GM18909 (cell line): ENCODE data around the gene CROCC.

ENCODE experiments used
- ATAC-seq: cut with Tn5 transposase; IDR thresholded peaks from one replicate; pipeline ENCODE4 v1.9.1; 2021; ENCODE audit warnings: mild to moderate bottlenecking; ENCODE audit not compliant: unreplicated experiment, poor library complexity

CROCC gene

DNA sequence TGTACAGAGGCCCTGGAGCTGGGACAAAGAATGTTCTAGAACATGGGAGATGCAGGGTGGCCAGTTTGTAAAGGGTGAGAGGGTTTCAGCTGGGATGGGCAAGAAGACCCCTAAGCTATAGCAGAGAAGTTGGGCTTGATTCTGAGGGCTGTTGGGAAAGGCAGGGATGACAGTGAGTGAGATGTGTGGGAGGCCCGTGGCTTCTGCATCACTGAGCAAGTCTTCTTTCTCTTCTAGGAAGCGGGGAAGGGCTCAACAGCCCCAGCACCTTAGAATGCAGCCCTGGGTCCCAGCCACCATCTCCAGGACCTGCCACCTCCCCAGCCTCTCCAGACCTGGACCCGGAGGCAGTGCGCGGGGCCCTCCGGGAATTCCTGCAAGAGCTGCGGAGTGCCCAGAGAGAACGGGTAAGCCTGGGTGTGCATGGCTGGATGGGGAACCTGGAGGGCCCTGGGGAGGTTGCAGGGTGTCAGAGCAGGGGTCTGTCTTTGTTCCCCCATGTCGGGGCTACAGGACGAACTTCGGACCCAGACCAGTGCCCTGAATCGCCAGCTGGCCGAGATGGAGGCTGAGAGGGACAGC, 43.8 kb downstream of the CROCC start:
- ATAC-seq, result no peak

GRCh38 chr1:16966282-16966681, 44.6 kb downstream of the CROCC start:
- no peak for ATAC-seq

DNA sequence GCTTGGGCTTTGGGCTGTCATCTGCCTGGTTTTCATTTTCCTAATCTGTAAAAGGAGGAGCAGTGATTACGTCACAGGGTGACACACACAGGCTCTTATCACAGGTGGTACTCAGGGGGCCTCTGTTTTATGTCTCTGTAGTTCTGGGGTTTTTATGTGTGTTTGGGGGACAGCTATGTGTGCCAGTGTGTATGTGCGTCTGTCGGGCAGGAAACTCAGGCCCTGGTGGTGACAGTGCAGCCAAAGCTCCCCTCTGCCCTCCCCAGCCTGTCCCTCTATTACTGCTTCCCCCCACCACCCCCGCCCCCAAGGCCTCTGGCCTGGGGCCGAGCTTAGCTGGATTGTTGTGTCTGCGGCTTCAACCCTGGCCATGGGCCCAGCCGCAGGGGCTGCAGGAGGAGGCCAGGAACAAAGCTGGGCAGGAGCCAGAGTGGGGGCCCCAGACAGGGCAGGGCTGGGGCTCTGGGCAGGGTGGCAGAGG, 45.4 kb downstream of the CROCC start:
- no peak for ATAC-seq

- ATAC-seq, result no peak
These were observed 46.2 kb downstream of the CROCC start for GRCh38 chr1:16967962-16968361.

- ATAC-seq, result no peak
These were observed 46.6 kb downstream of the CROCC start for GRCh38 chr1:16968372-16968771.

- no peak for ATAC-seq
These were observed 47.4 kb downstream of the CROCC start for GRCh38 chr1:16969057-16969611.

DNA sequence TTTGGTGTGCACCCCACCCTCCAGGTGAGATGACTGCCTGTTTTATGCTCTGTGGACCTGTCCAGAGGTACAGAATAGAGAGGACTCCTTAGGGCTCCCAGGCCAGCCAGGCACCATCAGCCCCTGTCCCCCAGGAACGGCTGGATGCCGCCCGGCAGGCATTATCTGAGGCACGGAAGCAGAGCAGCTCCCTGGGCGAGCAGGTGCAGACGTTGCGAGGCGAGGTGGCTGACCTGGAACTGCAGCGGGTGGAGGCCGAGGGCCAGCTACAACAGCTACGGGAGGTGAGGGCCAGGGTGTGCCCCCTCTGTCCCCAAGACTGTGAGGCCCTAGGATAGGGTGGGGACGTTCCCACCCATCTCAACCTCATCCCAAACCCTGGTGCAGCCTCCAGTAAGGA, 47.9 kb downstream of the CROCC start:
- no peak for ATAC-seq

GRCh38 chr1:16970132-16970910, 48.6 kb downstream of the CROCC start:
- ATAC-seq, result no peak

DNA sequence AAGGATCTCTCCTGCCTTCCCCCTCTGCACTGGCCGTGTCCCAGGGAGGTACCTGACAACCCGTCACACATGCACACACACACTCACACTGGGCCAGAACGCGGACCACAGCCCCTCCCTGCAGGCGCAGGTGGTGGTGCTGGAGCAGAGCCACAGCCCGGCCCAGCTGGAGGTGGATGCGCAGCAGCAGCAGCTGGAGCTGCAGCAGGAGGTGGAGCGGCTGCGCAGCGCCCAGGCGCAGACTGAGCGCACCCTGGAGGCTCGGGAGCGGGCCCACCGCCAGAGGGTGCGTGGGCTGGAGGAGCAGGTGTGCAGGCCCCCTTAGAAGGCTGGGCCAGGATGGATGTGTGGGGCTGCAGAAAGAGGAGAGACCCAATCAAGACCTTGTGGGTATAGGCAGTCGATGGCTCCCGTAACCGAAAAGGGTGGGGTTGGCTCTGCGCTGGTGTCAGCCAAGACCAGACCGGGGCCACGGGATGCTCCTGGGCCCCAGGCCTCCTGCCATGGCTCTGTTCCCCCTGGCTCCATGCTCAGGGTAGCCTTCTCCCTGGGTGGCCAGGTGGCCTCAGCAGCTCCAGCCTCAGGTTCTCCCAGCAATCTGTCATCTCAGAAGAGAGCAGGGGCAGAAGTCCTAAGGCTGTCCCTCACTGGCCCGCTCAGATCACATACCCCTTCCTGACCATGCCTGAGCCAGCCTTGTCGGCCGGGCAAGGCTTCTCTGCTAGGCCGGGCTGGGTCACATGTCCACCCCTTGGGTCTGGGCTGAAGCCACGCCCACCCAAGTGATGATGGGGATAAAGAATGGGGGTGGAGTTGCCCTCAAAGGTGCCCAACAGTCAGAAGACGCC, 49.8 kb downstream of the CROCC start:
- no peak for ATAC-seq

DNA sequence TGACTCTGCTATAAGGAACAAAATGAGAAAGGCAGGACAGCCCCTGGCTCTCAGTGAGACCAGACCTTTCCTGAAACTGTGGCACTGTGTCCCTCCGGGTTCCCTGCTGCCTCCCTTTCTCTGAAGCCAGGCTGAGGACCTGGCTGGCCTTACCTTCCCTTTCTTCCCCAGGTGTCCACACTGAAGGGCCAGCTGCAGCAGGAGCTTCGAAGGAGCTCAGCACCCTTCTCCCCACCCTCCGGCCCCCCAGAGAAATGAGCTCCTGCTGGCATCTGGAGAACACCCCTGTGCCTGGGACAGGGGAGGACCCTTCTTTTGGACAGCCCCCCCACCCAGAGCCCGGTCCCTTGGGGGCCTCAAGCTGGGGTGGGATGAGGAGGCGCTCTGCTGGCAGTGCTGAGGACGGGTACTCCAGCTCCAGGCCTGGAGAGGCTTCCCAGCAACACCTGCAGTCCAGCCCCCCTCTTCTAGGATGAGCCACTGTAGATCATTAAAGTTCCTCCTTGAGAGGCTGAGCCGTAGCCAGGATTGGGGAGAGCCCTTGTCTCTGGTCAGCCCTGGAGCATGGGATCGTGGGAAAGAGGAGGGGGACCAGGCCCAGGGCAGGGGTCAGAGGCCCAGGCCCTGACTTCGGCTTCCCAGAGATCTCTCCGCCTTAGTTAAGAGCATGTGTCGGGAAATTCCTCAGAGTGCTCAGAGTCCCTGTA, 50.6 kb downstream of the CROCC start:
- ATAC-seq, result no peak

DNA sequence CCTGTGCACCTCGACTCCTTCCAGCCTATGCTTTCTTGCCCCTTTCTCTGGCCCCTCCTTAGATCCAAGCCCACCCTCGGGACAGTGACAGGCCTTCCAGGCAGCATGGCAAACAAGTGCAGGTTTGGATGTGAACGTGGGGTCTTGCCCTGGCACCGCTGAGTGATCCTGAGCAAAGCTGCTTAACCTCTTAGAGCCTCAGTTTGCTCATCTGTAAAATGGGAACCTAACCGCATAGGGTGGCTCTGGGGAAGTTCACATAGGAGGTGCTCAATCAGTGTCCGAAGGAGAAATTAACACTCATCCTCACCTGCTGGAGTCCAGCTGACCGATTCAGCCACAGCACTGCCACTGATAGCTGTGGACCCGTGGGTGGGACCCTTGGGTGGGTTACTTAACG, 51.5 kb downstream of the CROCC start:
- no peak for ATAC-seq

DNA sequence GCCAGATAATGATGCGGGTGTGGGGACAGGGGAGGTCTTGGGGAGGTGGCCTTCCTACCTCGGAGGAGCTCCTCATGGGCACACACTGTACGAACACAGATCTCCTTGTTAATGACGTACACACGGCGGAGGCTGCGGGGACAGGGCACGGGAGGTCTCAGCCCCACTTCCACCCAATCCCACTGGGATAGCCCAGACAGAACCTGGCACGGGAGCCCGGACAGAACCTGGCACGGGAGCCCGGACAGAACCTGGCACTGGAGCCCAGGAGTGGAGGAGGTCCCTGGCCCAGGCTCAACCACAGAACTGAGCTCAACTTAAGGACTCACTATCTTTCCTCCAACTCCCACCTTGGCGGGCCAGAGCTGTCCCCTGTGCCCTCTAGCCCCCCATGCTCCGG, 53.5 kb downstream of the CROCC start:
- no peak for ATAC-seq

- no peak for ATAC-seq
These were observed 54.1 kb downstream of the CROCC start for GRCh38 chr1:16975838-16976237.

DNA sequence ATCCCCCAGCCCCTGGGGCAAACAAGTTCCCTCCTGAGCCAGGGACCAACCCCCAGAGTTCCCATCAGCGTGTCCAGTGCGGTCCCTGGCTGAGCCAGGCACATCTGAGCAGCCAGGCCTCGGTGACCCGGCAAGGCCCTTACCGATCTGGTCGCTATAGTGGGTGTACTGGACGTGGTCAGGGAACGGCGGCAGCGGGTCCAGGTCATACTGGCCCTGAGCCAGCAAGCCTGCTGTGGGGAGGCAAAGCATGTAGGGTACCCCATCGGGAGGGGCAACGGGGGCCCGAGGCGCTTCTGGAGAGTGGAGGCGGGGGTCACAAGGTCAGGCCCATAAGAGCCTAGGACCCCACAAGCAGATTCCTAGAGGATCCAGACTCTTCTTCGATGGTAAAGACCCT, 55.2 kb downstream of the CROCC start:
- ATAC-seq, result no peak

- ATAC-seq, result no peak
These were observed 55.6 kb downstream of the CROCC start for GRCh38 chr1:16977377-16977776.

DNA sequence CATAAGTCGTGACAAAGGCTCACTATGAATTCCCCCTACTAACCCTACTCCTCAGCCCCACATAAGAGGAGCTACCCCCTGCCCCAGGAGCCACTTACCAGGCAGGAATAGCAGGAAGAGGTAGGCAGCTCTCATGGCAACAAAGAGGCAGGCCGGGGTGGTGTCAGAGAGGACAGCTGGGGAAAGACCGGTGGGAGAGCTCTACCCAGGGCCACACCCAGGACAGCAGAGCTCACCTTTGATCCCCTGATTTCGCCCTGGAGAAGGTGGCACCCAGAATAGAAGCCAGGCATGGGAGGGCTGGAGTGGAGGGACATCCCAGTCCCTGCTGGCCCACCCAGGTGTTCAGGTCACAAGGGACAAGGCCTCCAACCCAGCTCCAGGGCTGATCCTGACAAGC, 56.4 kb downstream of the CROCC start:
- ATAC-seq, result no peak

- ATAC-seq, result no peak
These were observed 57.1 kb downstream of the CROCC start for GRCh38 chr1:16978567-16979474.

DNA sequence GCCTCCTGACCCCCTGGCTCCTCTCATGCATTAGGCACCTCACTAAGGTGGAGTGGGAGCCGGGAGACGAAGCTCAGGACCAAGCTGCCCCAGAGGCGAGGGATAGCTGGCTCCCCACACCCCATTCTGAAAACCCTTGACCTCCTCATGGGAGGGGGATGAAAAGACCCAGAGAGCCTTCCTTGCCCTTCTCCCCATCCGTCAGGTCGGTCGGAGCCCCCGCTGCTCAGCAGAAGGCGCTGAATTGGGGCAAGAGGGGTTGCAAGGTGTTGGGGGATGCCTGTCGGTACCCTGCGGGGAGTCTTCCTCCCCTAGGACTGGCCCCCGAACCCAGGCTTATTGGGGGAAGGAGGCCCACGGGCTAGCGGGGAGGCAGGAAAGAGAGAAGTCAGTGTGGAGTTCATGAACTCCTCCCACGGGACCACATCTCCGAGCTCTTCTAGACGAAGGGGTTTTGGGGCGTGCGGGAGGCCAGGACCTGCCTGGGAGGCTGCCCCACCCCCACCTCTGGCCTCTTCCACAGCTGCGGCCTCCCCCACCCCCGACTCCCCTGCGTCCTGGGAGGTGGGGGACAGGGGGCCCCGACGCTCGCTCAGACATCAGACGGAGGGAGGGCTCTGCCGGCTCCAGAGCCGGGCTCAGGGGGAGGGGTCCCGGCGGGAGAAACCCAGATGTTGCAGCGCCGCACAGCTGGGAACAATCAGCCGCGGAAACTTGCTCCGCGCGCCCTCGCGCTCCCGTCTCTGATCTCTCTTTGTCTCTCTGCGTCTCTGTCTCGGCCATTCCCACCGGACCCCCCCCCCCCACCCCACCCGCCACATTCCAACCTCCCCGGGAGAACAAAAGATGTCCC, 58.0 kb downstream of the CROCC start:
- ATAC-seq, result no peak
